ENCODE data around the gene RASGRF2.

DNA sequence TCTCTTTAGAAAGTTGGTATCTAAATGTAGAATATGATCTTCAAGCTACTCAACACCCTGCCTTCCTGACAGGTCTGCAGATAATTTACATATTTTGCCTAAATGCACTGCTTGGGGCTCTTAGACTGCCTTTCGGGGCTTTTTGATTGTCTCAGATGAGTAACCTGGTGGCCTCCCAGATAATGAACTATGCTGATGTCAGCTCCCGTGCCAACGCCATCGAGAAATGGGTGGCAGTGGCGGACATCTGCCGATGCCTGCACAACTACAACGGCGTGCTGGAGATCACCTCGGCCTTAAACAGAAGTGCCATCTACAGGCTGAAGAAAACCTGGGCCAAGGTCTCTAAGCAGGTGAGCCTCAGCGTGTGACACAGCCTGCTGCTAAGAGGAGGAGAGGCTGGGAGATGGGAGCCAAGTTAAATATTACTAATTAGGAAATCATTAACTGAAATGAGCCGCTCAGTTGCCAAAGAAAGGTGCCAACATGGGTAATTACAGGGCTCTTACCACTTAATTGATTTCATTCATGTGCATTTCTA, 252.1 kb downstream of the RASGRF2 start:
- TF ChIP-seq CTCF (IDR thresholded peaks at IDR 0.05; ENCODE audit: low read depth, low read length) (no peak), POLR2A (IDR thresholded peaks at IDR 0.05; ENCODE audit: extremely low read depth, insufficient read length) (no peak), MAX (IDR thresholded peaks at IDR 0.05; ENCODE audit: low read depth, low read length) (no peak), MYC (IDR thresholded peaks at IDR 0.05; ENCODE audit: low read depth, low read length) (no peak)
